Measurements from ENCODE around the gene SH3PXD2A.
A peak's percentile ranks its signal among the peaks of the same experiment; 100 is the strongest.
"Not testable (repeated sequence)": the region's sequence is repeated elsewhere in the genome, so short reads cannot be mapped to it uniquely, and the experiment has no call there.

Gene SH3PXD2A

GRCh38 chr10:103733045-103733419, 122.3 kb downstream of the SH3PXD2A start:
- peak overlapping the region; percentile 81 for H3K27ac ChIP-seq (ENCODE audit: low read depth, low read length)

GRCh38 chr10:103732339-103733044, 122.9 kb downstream of the SH3PXD2A start:
- no peak overlapping the region for H3K4me3 ChIP-seq (ENCODE audit: low read depth, low read length)
- no peak overlapping the region for H4K12ac ChIP-seq (ENCODE audit: low read depth, low read length)
- H3K4ac ChIP-seq (ENCODE audit: low read depth, low read length) = peak overlapping the region; percentile 3
- peak overlapping the region; percentile 73 for H2AK5ac ChIP-seq (ENCODE audit: low read length)
- peak overlapping the region; percentile 62 for H3K14ac ChIP-seq (ENCODE audit: low read length)
- peak overlapping the region; percentile 26 for H3K4me2 ChIP-seq (ENCODE audit: low read length)
- DNase-seq = no peak
- peak overlapping the region; percentile 69 for H3K18ac ChIP-seq (ENCODE audit: low read length)
- no peaks in the 10 kb centered on the region for H3K27me3 ChIP-seq (ENCODE audit: insufficient read depth, low read length)
- peak overlapping the region; percentile 42 for H4K91ac ChIP-seq (ENCODE audit: low read depth, low read length)
- H3K79me2 ChIP-seq (ENCODE audit: control insufficient read depth, insufficient read depth, low read length, poor library complexity) = peaks cover 3% of the 10 kb centered on the region
- H3K4me1 ChIP-seq (ENCODE audit: control insufficient read depth in 1 of 2, insufficient read depth in 2 of 2, low read length in 2 of 2) = peaks cover 32 to 42% of the 10 kb centered on the region in 2 experiments
- H3K9ac ChIP-seq (ENCODE audit: low read length) = no peak overlapping the region
- no peak overlapping the region for H3K23ac ChIP-seq (ENCODE audit: low read length)
- peak overlapping the region; percentile 48 for H4K8ac ChIP-seq (ENCODE audit: low read depth, low read length)
- no peak overlapping the region for H2AFZ ChIP-seq (ENCODE audit: insufficient read depth, low read length, poor library complexity)
- H2BK12ac ChIP-seq (ENCODE audit: low read length) = peak overlapping the region; percentile 14
- H3K9me3 ChIP-seq (ENCODE audit: insufficient read depth, low read depth, low read length) = peaks cover 1% of the 10 kb centered on the region
- no CpG with 5 or more reads among the region's 14 CpGs for WGBS (ENCODE audit: extremely low coverage, insufficient coverage, insufficient read length)
- no peaks in the 10 kb centered on the region for H3K36me3 ChIP-seq (ENCODE audit: control insufficient read depth in 1 of 2, insufficient read depth in 2 of 2, low read length in 2 of 2)
- peaks cover 26% of the 10 kb centered on the region for H3K79me1 ChIP-seq (ENCODE audit: low read length)
- peak overlapping the region; percentile 81 for H3K27ac ChIP-seq (ENCODE audit: low read depth, low read length)
- peak overlapping the region; percentile 42 for H2BK5ac ChIP-seq (ENCODE audit: low read depth, low read length, poor library complexity)
- H2BK120ac ChIP-seq (ENCODE audit: insufficient read depth, low read length, poor library complexity) = peak overlapping the region; percentile 3

More at GRCh38 chr10:103733045-103733419, 122.3 kb downstream of the SH3PXD2A start:
- H3K4me3 ChIP-seq (ENCODE audit: low read depth, low read length) = no peak overlapping the region
- H3K4me1 ChIP-seq (ENCODE audit: control insufficient read depth in 1 of 2, insufficient read depth in 2 of 2, low read length in 2 of 2) = peaks cover 37 to 42% of the 10 kb centered on the region in 2 experiments
- H3K4me2 ChIP-seq (ENCODE audit: low read length) = peak overlapping the region; percentile 26
- no peak overlapping the region for H2AFZ ChIP-seq (ENCODE audit: insufficient read depth, low read length, poor library complexity)
- no peak overlapping the region for H2BK12ac ChIP-seq (ENCODE audit: low read length)
- H3K9ac ChIP-seq (ENCODE audit: low read length) = no peak overlapping the region
- no peak overlapping the region for H2BK120ac ChIP-seq (ENCODE audit: insufficient read depth, low read length, poor library complexity)
- no peak overlapping the region for H2BK5ac ChIP-seq (ENCODE audit: low read depth, low read length, poor library complexity)
- peaks cover 30% of the 10 kb centered on the region for H3K79me1 ChIP-seq (ENCODE audit: low read length)
- peaks cover 3% of the 10 kb centered on the region for H3K79me2 ChIP-seq (ENCODE audit: control insufficient read depth, insufficient read depth, low read length, poor library complexity)
- H3K14ac ChIP-seq (ENCODE audit: low read length) = no peak overlapping the region
- no peak overlapping the region for H3K23ac ChIP-seq (ENCODE audit: low read length)
- no peak overlapping the region for H3K4ac ChIP-seq (ENCODE audit: low read depth, low read length)
- DNase-seq = peak in 1 of 2 donors; percentile 31
- no peaks in the 10 kb centered on the region for H3K27me3 ChIP-seq (ENCODE audit: insufficient read depth, low read length)
- no peaks in the 10 kb centered on the region for H3K36me3 ChIP-seq (ENCODE audit: control insufficient read depth in 1 of 2, insufficient read depth in 2 of 2, low read length in 2 of 2)
- no CpG with 5 or more reads among the region's 6 CpGs for WGBS (ENCODE audit: extremely low coverage, insufficient coverage, insufficient read length)
- H2AK5ac ChIP-seq (ENCODE audit: low read length) = no peak overlapping the region
- no peak overlapping the region for H3K18ac ChIP-seq (ENCODE audit: low read length)
- no peak overlapping the region for H4K12ac ChIP-seq (ENCODE audit: low read depth, low read length)
- no peak overlapping the region for H4K8ac ChIP-seq (ENCODE audit: low read depth, low read length)
- no peak overlapping the region for H4K91ac ChIP-seq (ENCODE audit: low read depth, low read length)
- H3K9me3 ChIP-seq (ENCODE audit: insufficient read depth, low read depth, low read length) = peaks cover 1% of the 10 kb centered on the region

- Histone ChIP-seq H2BK12ac (ENCODE audit: low read length) (peak overlapping the region; percentile 82), H3K27me3 (ENCODE audit: insufficient read depth, low read length) (no peaks in the 10 kb centered on the region), H2BK5ac (ENCODE audit: low read depth, low read length, poor library complexity) (no peak overlapping the region), H3K27ac (ENCODE audit: low read depth, low read length) (no peak overlapping the region), H3K9ac (ENCODE audit: low read length) (no peak overlapping the region), H4K8ac (ENCODE audit: low read depth, low read length) (peak overlapping the region; percentile 25), H3K79me1 (ENCODE audit: low read length) (peaks cover 27% of the 10 kb centered on the region), H4K12ac (ENCODE audit: low read depth, low read length) (no peak overlapping the region), H3K4me1 (ENCODE audit: control insufficient read depth in 1 of 2, insufficient read depth in 2 of 2, low read length in 2 of 2) (peaks cover 28 to 42% of the 10 kb centered on the region in 2 experiments), H3K4me2 (ENCODE audit: low read length) (no peak overlapping the region), H3K18ac (ENCODE audit: low read length) (peak overlapping the region; percentile 72), H4K91ac (ENCODE audit: low read depth, low read length) (peak overlapping the region; percentile 84), H3K36me3 (ENCODE audit: control insufficient read depth in 1 of 2, insufficient read depth in 2 of 2, low read length in 2 of 2) (no peaks in the 10 kb centered on the region), H2BK120ac (ENCODE audit: insufficient read depth, low read length, poor library complexity) (peak overlapping the region; percentile 55), H3K79me2 (ENCODE audit: control insufficient read depth, insufficient read depth, low read length, poor library complexity) (peaks cover 3% of the 10 kb centered on the region), H2AK5ac (ENCODE audit: low read length) (peak overlapping the region; percentile 3), H3K4me3 (ENCODE audit: low read depth, low read length) (no peak overlapping the region), H3K9me3 (ENCODE audit: insufficient read depth, low read depth, low read length) (peaks cover 1% of the 10 kb centered on the region), H3K23ac (ENCODE audit: low read length) (no peak overlapping the region), H3K14ac (ENCODE audit: low read length) (peak overlapping the region; percentile 37), H3K4ac (ENCODE audit: low read depth, low read length) (peak overlapping the region; percentile 16), H2AFZ (ENCODE audit: insufficient read depth, low read length, poor library complexity) (no peak overlapping the region)
- no peak for DNase-seq
- no CpG with 5 or more reads among the region's 3 CpGs for WGBS (ENCODE audit: extremely low coverage, insufficient coverage, insufficient read length)
These were observed 123.6 kb downstream of the SH3PXD2A start for GRCh38 chr10:103731609-103732270.

DNA sequence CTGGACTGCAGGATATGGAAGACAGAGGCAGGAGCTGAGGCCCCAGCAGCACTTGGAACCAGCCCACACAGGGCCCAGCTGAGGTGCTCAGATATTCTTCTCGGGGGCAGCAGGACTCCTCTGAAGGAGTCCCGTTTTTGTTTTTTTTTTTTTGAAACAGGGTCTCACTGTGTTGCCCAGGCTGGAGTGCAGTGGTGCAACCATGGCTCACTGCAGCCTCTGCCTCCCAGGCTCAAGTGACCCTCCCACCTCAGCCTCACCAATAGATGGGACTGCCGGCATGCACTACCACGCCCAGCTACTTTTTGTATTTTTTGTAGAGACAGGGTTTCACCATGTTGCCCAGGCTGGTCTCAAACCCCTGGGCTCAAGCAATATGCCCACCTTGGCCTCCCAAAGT, 124.3 kb downstream of the SH3PXD2A start:
- H3K4me2 ChIP-seq (ENCODE audit: low read length); H3K4me3 ChIP-seq (ENCODE audit: low read depth, low read length); H3K27me3 ChIP-seq (ENCODE audit: insufficient read depth, low read length); H3K36me3 ChIP-seq (ENCODE audit: control insufficient read depth in 1 of 2, insufficient read depth in 2 of 2, low read length in 2 of 2); H3K9me3 ChIP-seq (ENCODE audit: insufficient read depth, low read depth, low read length); H3K9ac ChIP-seq (ENCODE audit: low read length); H3K79me2 ChIP-seq (ENCODE audit: control insufficient read depth, insufficient read depth, low read length, poor library complexity); H3K23ac ChIP-seq (ENCODE audit: low read length); H4K12ac ChIP-seq (ENCODE audit: low read depth, low read length); H2AFZ ChIP-seq (ENCODE audit: insufficient read depth, low read length, poor library complexity); DNase-seq: not testable (repeated sequence)
- peak overlapping the region; percentile 84 for H4K91ac ChIP-seq (ENCODE audit: low read depth, low read length)
- peak overlapping the region; percentile 92 for H2AK5ac ChIP-seq (ENCODE audit: low read length)
- H3K4me1 ChIP-seq (ENCODE audit: control insufficient read depth in 1 of 2, insufficient read depth in 2 of 2, low read length in 2 of 2) = peaks cover 28 to 42% of the 10 kb centered on the region in 2 experiments
- peak overlapping the region; percentile 69 for H4K8ac ChIP-seq (ENCODE audit: low read depth, low read length)
- H2BK120ac ChIP-seq (ENCODE audit: insufficient read depth, low read length, poor library complexity) = peak overlapping the region; percentile 48
- peak overlapping the region; percentile 73 for H3K18ac ChIP-seq (ENCODE audit: low read length)
- WGBS (ENCODE audit: extremely low coverage, insufficient coverage, insufficient read length) = no CpG with 5 or more reads among the region's 4 CpGs
- peaks cover 27% of the 10 kb centered on the region for H3K79me1 ChIP-seq (ENCODE audit: low read length)
- peak overlapping the region; percentile 59 for H2BK5ac ChIP-seq (ENCODE audit: low read depth, low read length, poor library complexity)
- H2BK12ac ChIP-seq (ENCODE audit: low read length) = peak overlapping the region; percentile 83
- peak overlapping the region; percentile 29 for H3K27ac ChIP-seq (ENCODE audit: low read depth, low read length)
- peak overlapping the region; percentile 81 for H3K14ac ChIP-seq (ENCODE audit: low read length)
- H3K4ac ChIP-seq (ENCODE audit: low read depth, low read length) = peak overlapping the region; percentile 60

Measured in trophoblast cell (in vitro differentiated cells and primary cell).